Ishikawa (cell line): Measurements from ENCODE around the gene RANGAP1.

Experiments used
- CREB1 ChIP-seq: IDR thresholded peaks from 2 replicates; pipeline ENCODE4 v1.6.1; 2012; ENCODE audit warnings: low read depth
- EGR1 ChIP-seq: IDR thresholded peaks from 2 replicates; pipeline ENCODE4 v1.6.1; 2012
- EP300 ChIP-seq: IDR thresholded peaks from 2 replicates; pipeline ENCODE4 v1.6.1; 2012; ENCODE audit warnings: borderline replicate concordance
- FOXM1 ChIP-seq: IDR thresholded peaks from 2 replicates; pipeline ENCODE4 v1.6.1; 2012; ENCODE audit warnings: low read depth, borderline replicate concordance
- MAX ChIP-seq: IDR thresholded peaks from 2 replicates; pipeline ENCODE4 v1.6.1; 2012
- NFIC ChIP-seq: IDR thresholded peaks from 2 replicates; pipeline ENCODE4 v1.6.1; 2012
- RAD21 ChIP-seq: IDR thresholded peaks from 2 replicates; pipeline ENCODE4 v1.6.1; 2012; ENCODE audit warnings: low read depth
- TAF1 ChIP-seq: IDR thresholded peaks from 2 replicates; pipeline ENCODE4 v1.6.1; 2012; ENCODE audit warnings: low read depth, mild to moderate bottlenecking
- TCF12 ChIP-seq: IDR thresholded peaks from 2 replicates; pipeline ENCODE4 v1.6.1; 2012; ENCODE audit warnings: low read depth
- TEAD4 ChIP-seq: IDR thresholded peaks from 2 replicates; pipeline ENCODE4 v1.6.1; 2012
- USF1 ChIP-seq: IDR thresholded peaks from 2 replicates; pipeline ENCODE4 v1.6.1; 2012
- YY1 ChIP-seq: IDR thresholded peaks from 2 replicates; pipeline ENCODE4 v1.6.1; 2012; ENCODE audit warnings: low read depth
- ZBTB7A ChIP-seq: IDR thresholded peaks from 2 replicates; pipeline ENCODE4 v1.6.1; 2012; ENCODE audit warnings: low read depth
- TF ChIP-seq, protein P1 (sequence below): IDR thresholded peaks from 2 replicates; pipeline ENCODE4 v1.6.1; 2012; ENCODE audit warnings: low read depth, mild to moderate bottlenecking

- no peak for TF ChIP-seq CREB1
- no peak for TF ChIP-seq MAX
- no peak for TF ChIP-seq ZBTB7A
- no peak for TF ChIP-seq YY1
- TF ChIP-seq EP300, result no peak
- TF ChIP-seq, protein P1, sequence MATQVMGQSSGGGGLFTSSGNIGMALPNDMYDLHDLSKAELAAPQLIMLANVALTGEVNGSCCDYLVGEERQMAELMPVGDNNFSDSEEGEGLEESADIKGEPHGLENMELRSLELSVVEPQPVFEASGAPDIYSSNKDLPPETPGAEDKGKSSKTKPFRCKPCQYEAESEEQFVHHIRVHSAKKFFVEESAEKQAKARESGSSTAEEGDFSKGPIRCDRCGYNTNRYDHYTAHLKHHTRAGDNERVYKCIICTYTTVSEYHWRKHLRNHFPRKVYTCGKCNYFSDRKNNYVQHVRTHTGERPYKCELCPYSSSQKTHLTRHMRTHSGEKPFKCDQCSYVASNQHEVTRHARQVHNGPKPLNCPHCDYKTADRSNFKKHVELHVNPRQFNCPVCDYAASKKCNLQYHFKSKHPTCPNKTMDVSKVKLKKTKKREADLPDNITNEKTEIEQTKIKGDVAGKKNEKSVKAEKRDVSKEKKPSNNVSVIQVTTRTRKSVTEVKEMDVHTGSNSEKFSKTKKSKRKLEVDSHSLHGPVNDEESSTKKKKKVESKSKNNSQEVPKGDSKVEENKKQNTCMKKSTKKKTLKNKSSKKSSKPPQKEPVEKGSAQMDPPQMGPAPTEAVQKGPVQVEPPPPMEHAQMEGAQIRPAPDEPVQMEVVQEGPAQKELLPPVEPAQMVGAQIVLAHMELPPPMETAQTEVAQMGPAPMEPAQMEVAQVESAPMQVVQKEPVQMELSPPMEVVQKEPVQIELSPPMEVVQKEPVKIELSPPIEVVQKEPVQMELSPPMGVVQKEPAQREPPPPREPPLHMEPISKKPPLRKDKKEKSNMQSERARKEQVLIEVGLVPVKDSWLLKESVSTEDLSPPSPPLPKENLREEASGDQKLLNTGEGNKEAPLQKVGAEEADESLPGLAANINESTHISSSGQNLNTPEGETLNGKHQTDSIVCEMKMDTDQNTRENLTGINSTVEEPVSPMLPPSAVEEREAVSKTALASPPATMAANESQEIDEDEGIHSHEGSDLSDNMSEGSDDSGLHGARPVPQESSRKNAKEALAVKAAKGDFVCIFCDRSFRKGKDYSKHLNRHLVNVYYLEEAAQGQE, result no peak
- TF ChIP-seq EGR1, result no peak
- no peak for TF ChIP-seq RAD21
- no peak for TF ChIP-seq USF1
- no peak for TF ChIP-seq TAF1
- TF ChIP-seq FOXM1, result no peak
- TF ChIP-seq NFIC, result no peak
- no peak for TF ChIP-seq TCF12
- TF ChIP-seq TEAD4, result no peak
These were observed 18.0 kb downstream of the RANGAP1 start for GRCh38 chr22:41267958-41268357.
